ENCODE measurements around the gene UROS.

GRCh38 chr10:125783408-125783807 is 39.6 kb downstream of the UROS start:
- TF ChIP-seq CTCF (IDR thresholded peaks at IDR 0.05; ENCODE audit: insufficient read depth, low read depth, low read length) (no peak), EZH2 (IDR thresholded peaks at IDR 0.05; ENCODE audit: insufficient read depth, low read length) (no peak)

Measured in astrocyte (in vitro differentiated cells and primary cell).